Measurements from ENCODE around the gene GDF11. TPM values are rescaled to one million over a fixed set of nuclear protein-coding genes. Genes with fewer than 3 reads are reported as not detected.
A peak's percentile ranks its signal among the peaks of the same experiment; 100 is the strongest.

The GDF11 gene
- total and polyA plus RNA-seq, 2 of the 8 experiments (the other 6 are each of a cell fraction or from before 2014, with no cell fraction given) = 12.1 to 15.1 TPM

- no peak for DNase-seq (ENCODE audit: low read depth in 1 of 2, low spot score in 2 of 2)
- Histone ChIP-seq H3K36me3 (ENCODE audit: control insufficient read depth in 2 of 4, insufficient read depth in 4 of 4, low read length in 3 of 4) (no peaks in the 10 kb centered on the region; a peak in 1 of 8 replicates), H3K18ac (ENCODE audit: extremely low read depth, low read length) (peak overlapping the region; percentile 5; the same call in 1 of the 2 replicates), H3K79me1 (ENCODE audit: low read depth, low read length) (peaks cover 11% of the 10 kb centered on the region; the same call in 1 of the 2 replicates), H4K91ac (replicated peaks; ENCODE audit: insufficient read length, low read length) (no peak overlapping the region), H2AFZ (ENCODE audit: low read length) (no peak overlapping the region), H3K27ac (ENCODE audit: low read depth, low read length) (no peak overlapping the region), H3K4me2 (ENCODE audit: insufficient read depth in 1 of 2, low read depth in 2 of 2, low read length in 2 of 2) (peak overlapping the region; percentile 91 to 100), H3K56ac (replicated peaks; ENCODE audit: insufficient read length, low read depth, low read length) (no peak overlapping the region), H2BK15ac (ENCODE audit: low read length) (peak overlapping the region; percentile 10; the same call in 1 of the 2 replicates), H3K27me3 (replicated peaks in 1 of 4; ENCODE audit: control insufficient read depth in 3 of 4, extremely low read depth in 1 of 4, insufficient read depth in 3 of 4, low read length in 3 of 4) (peaks cover 0 to 3% (median 0%) of the 10 kb centered on the region in 4 experiments; a peak in 4 of 7 replicates), H2BK20ac (ENCODE audit: low read length) (no peak overlapping the region), H3K79me2 (ENCODE audit: control insufficient read depth in 1 of 2, insufficient read depth in 2 of 2, low read length in 2 of 2) (peaks cover 0 to 32% of the 10 kb centered on the region in 2 experiments; a peak in 2 of 4 replicates), H3K4me3 (ENCODE audit: extremely low read depth in 1 of 4, insufficient read depth in 2 of 4, low read depth in 3 of 4, low read length in 4 of 4) (peak overlapping the region; percentile 83 to 88 (median 86)), H2BK120ac (replicated peaks; ENCODE audit: low read depth, low read length) (no peak overlapping the region), H3K23me2 (ENCODE audit: low read depth, low read length) (peaks cover 15% of the 10 kb centered on the region), H2AK5ac (ENCODE audit: low read depth, low read length) (no peak overlapping the region; the same call in 1 of the 2 replicates), H2BK5ac (ENCODE audit: low read depth, low read length) (no peak overlapping the region; the same call in 1 of the 2 replicates), H3K4ac (replicated peaks; ENCODE audit: insufficient read length, low read depth, low read length) (no peak overlapping the region), H3K9ac (replicated peaks in 1 of 4; ENCODE audit: extremely low read depth in 1 of 4, low read depth in 3 of 4, low read length in 3 of 4) (peak overlapping the region; percentile 47 to 56 (median 50); a peak in 5 of 7 replicates), H3K4me1 (replicated peaks in 1 of 4; ENCODE audit: control insufficient read depth in 3 of 4, insufficient read depth in 4 of 4, low read length in 3 of 4) (peaks cover 0 to 25% (median 8%) of the 10 kb centered on the region in 4 experiments; a peak in 5 of 7 replicates), H4K8ac (ENCODE audit: extremely low read depth, insufficient read depth, low read length) (no peak overlapping the region), H3K23ac (ENCODE audit: insufficient read length) (no peak overlapping the region), H4K20me1 (replicated peaks in 1 of 2; ENCODE audit: control insufficient read depth in 1 of 2, insufficient read depth in 2 of 2, low read length in 2 of 2) (peaks cover 0 to 11% of the 10 kb centered on the region in 2 experiments), H2BK12ac (ENCODE audit: low read depth, low read length) (0 out of 2 replicates have a peak overlapping the region, but pooled peaks have one; percentile 60), H4K5ac (ENCODE audit: insufficient read length, low read depth, low read length) (no peak overlapping the region), H3K14ac (ENCODE audit: insufficient read length) (no peak overlapping the region), H3K9me3 (ENCODE audit: insufficient read depth in 2 of 2, low read depth in 1 of 2, low read length in 1 of 2) (no peaks in the 10 kb centered on the region)
- ChIA-PET CTCF (ENCODE audit: partially characterized antibody) (interaction anchor here (0.7 to 5.1 kb wide), 27 partner anchors 10 to 528 kb away, joined by 3 to 38 read pairs (median 7); partner anchors contain the start of genes BLOC1S1, CD63 and RDH5), POLR2A (ENCODE audit: partially characterized antibody) (interaction anchor here (1.0 to 3.6 kb wide), 15 partner anchors 9 to 124 kb away, joined by 4 to 39 read pairs (median 8); partner anchors contain the start of genes BLOC1S1, CD63 and RDH5)
- FAIRE-seq = no peak
- WGBS, 2 experiments (ENCODE audit: extremely low coverage in 1 of 2, insufficient coverage in 1 of 2, insufficient read length in 1 of 2, insufficient replicate concordance in 2 of 2, low coverage in 1 of 2, low lambda C conversion rate in 2 of 2, missing lambda C conversion rate in 1 of 2) = 44% methylated on average over 2 of the region's 2 CpGs; no CpG with 5 or more reads in 1 of the 2 experiments
- TF ChIP-seq MAX (IDR thresholded peaks at IDR 0.05) = no peak
- no peak for TF ChIP-seq SP4 (IDR thresholded peaks at IDR 0.05; ENCODE audit: low read length)
Observed at GRCh38 chr12:55706568-55707218, 36.2 kb upstream of the GDF11 start.

Measured in H1 (cell line).